Measurements from ENCODE around the gene FNDC8.

FNDC8 gene

GRCh38 chr17:35162755-35163154, 41.3 kb downstream of the FNDC8 start:
- TF ChIP-seq, protein P1, sequence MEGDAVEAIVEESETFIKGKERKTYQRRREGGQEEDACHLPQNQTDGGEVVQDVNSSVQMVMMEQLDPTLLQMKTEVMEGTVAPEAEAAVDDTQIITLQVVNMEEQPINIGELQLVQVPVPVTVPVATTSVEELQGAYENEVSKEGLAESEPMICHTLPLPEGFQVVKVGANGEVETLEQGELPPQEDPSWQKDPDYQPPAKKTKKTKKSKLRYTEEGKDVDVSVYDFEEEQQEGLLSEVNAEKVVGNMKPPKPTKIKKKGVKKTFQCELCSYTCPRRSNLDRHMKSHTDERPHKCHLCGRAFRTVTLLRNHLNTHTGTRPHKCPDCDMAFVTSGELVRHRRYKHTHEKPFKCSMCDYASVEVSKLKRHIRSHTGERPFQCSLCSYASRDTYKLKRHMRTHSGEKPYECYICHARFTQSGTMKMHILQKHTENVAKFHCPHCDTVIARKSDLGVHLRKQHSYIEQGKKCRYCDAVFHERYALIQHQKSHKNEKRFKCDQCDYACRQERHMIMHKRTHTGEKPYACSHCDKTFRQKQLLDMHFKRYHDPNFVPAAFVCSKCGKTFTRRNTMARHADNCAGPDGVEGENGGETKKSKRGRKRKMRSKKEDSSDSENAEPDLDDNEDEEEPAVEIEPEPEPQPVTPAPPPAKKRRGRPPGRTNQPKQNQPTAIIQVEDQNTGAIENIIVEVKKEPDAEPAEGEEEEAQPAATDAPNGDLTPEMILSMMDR (IDR thresholded peaks at IDR 0.05; ENCODE audit: insufficient read depth, low read length, poor library complexity, severe bottlenecking), result no peak
- TF ChIP-seq EZH2phosphoT487 (conservative IDR thresholded peaks at IDR 0.05; ENCODE audit: low read length), result no peak
- Histone ChIP-seq H3K9ac (ENCODE audit: low read length) (no peak overlapping the region), H3K9me3 (ENCODE audit: insufficient read depth, low read length) (no peaks in the 10 kb centered on the region)

GRCh38 chr17:35163886-35164285, 42.5 kb downstream of the FNDC8 start:
- Histone ChIP-seq H3K27me3 (ENCODE audit: low read length) (no peaks in the 10 kb centered on the region), H3K4me2 (ENCODE audit: low read depth, low read length, poor library complexity, severe bottlenecking) (no peak overlapping the region), H3K4me3 (ENCODE audit: insufficient read depth, low read length, poor library complexity, severe bottlenecking) (no peak overlapping the region)

More at GRCh38 chr17:35162755-35163154, 41.3 kb downstream of the FNDC8 start:
- H3K27me3 ChIP-seq (ENCODE audit: low read length), result no peaks in the 10 kb centered on the region
- no peaks in the 10 kb centered on the region for H3K36me3 ChIP-seq (ENCODE audit: low read length)
- no peak overlapping the region for H2AFZ ChIP-seq (ENCODE audit: low read depth, low read length, severe bottlenecking)
- H3F3A ChIP-seq (ENCODE audit: insufficient read depth), result no peaks in the 10 kb centered on the region
- H3K4me2 ChIP-seq (ENCODE audit: low read depth, low read length, poor library complexity, severe bottlenecking), result no peak overlapping the region
- no peak overlapping the region for H3K27ac ChIP-seq (ENCODE audit: low read depth, low read length)
- H3K79me2 ChIP-seq (ENCODE audit: insufficient read depth, low read length), result no peaks in the 10 kb centered on the region
- no peak overlapping the region for H3K4me3 ChIP-seq (ENCODE audit: insufficient read depth, low read length, poor library complexity, severe bottlenecking)
- no peaks in the 10 kb centered on the region for H4K20me1 ChIP-seq (ENCODE audit: low read depth, low read length)
- no peaks in the 10 kb centered on the region for H3K9me2 ChIP-seq (replicated peaks; ENCODE audit: insufficient read depth, low read length)

GRCh38 chr17:35164716-35165115, 43.3 kb downstream of the FNDC8 start:
- H3K9ac ChIP-seq (ENCODE audit: low read length), result no peak overlapping the region
- H3K27ac ChIP-seq (ENCODE audit: low read depth, low read length), result no peak overlapping the region
- H3K9me3 ChIP-seq (ENCODE audit: insufficient read depth, low read length), result no peaks in the 10 kb centered on the region
- H3F3A ChIP-seq (ENCODE audit: insufficient read depth), result no peaks in the 10 kb centered on the region
- H4K20me1 ChIP-seq (ENCODE audit: low read depth, low read length), result no peaks in the 10 kb centered on the region
- no peak for TF ChIP-seq EZH2phosphoT487 (conservative IDR thresholded peaks at IDR 0.05; ENCODE audit: low read length)
- TF ChIP-seq, protein P1 (IDR thresholded peaks at IDR 0.05; ENCODE audit: insufficient read depth, low read length, poor library complexity, severe bottlenecking), result no peak
- H3K36me3 ChIP-seq (ENCODE audit: low read length), result no peaks in the 10 kb centered on the region
- no peaks in the 10 kb centered on the region for H3K79me2 ChIP-seq (ENCODE audit: insufficient read depth, low read length)
- H3K9me2 ChIP-seq (replicated peaks; ENCODE audit: insufficient read depth, low read length), result no peaks in the 10 kb centered on the region
- no peaks in the 10 kb centered on the region for H3K27me3 ChIP-seq (ENCODE audit: low read length)
- H3K4me2 ChIP-seq (ENCODE audit: low read depth, low read length, poor library complexity, severe bottlenecking), result no peak overlapping the region
- no peak overlapping the region for H2AFZ ChIP-seq (ENCODE audit: low read depth, low read length, severe bottlenecking)
- no peak overlapping the region for H3K4me3 ChIP-seq (ENCODE audit: insufficient read depth, low read length, poor library complexity, severe bottlenecking)

More at GRCh38 chr17:35163886-35164285, 42.5 kb downstream of the FNDC8 start:
- Histone ChIP-seq H3F3A (ENCODE audit: insufficient read depth) (no peaks in the 10 kb centered on the region), H3K9me2 (replicated peaks; ENCODE audit: insufficient read depth, low read length) (no peaks in the 10 kb centered on the region), H3K27ac (ENCODE audit: low read depth, low read length) (no peak overlapping the region), H4K20me1 (ENCODE audit: low read depth, low read length) (no peaks in the 10 kb centered on the region), H3K9me3 (ENCODE audit: insufficient read depth, low read length) (no peaks in the 10 kb centered on the region), H2AFZ (ENCODE audit: low read depth, low read length, severe bottlenecking) (no peak overlapping the region), H3K79me2 (ENCODE audit: insufficient read depth, low read length) (no peaks in the 10 kb centered on the region), H3K36me3 (ENCODE audit: low read length) (no peaks in the 10 kb centered on the region), H3K9ac (ENCODE audit: low read length) (no peak overlapping the region)
- TF ChIP-seq, protein P1 (IDR thresholded peaks at IDR 0.05; ENCODE audit: insufficient read depth, low read length, poor library complexity, severe bottlenecking), result no peak
- TF ChIP-seq EZH2phosphoT487 (conservative IDR thresholded peaks at IDR 0.05; ENCODE audit: low read length), result no peak
